Measurements from ENCODE around the gene CLSTN2. TPM values are rescaled to one million over a fixed set of nuclear protein-coding genes. Genes with fewer than 3 reads are reported as not detected.

CLSTN2 gene
- total and polyA plus RNA-seq, 2 donors from 2014 or later, result 2.0 to 12.0 TPM

DNA sequence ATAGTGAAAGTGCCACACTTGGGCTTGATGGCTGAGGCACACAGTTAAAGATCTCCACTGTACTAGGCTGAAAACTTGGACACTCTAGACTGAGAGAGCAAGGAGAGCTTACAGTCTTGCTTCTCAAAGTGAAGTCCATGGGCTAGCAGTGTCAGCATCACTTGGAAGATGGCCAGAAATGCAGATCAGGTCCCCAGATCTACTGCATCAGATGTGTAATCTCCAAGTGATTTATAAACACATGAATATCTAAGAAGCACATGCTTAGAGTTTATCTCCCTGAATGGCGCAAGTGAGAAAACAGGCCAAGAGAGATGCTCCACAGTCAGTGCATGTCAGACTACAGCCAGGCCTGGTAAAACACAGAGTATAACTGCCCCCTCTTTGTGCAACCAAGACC lies 308.6 kb downstream of the CLSTN2 start:
- peaks cover 0 to 4% (median 4%) of the 10 kb centered on the region in 3 donors for H3K4me1 ChIP-seq (ENCODE audit: control insufficient read depth in 2 of 3, insufficient read depth in 2 of 3, low read depth in 1 of 3, low read length in 3 of 3)
- intact Hi-C loops (cut with DNase I), result no loop called here
- H3K36me3 ChIP-seq (ENCODE audit: control insufficient read depth in 2 of 3, insufficient read depth in 3 of 3, low read length in 3 of 3), result no peaks in the 10 kb centered on the region
- DNase-seq (no peak), FAIRE-seq (no peak)
- H3K9me3 ChIP-seq (ENCODE audit: control insufficient read depth in 2 of 3, insufficient read depth in 1 of 3, low read length in 3 of 3), result no peaks in the 10 kb centered on the region
- no peak overlapping the region for H3K4me3 ChIP-seq (ENCODE audit: low read length in 3 of 3)
- no peaks in the 10 kb centered on the region for H3K27me3 ChIP-seq (ENCODE audit: control insufficient read depth, insufficient read depth, low read length)
- H3K27ac ChIP-seq (ENCODE audit: low read depth in 2 of 2, low read length in 2 of 2), result no peak overlapping the region
- TF ChIP-seq, protein P1, sequence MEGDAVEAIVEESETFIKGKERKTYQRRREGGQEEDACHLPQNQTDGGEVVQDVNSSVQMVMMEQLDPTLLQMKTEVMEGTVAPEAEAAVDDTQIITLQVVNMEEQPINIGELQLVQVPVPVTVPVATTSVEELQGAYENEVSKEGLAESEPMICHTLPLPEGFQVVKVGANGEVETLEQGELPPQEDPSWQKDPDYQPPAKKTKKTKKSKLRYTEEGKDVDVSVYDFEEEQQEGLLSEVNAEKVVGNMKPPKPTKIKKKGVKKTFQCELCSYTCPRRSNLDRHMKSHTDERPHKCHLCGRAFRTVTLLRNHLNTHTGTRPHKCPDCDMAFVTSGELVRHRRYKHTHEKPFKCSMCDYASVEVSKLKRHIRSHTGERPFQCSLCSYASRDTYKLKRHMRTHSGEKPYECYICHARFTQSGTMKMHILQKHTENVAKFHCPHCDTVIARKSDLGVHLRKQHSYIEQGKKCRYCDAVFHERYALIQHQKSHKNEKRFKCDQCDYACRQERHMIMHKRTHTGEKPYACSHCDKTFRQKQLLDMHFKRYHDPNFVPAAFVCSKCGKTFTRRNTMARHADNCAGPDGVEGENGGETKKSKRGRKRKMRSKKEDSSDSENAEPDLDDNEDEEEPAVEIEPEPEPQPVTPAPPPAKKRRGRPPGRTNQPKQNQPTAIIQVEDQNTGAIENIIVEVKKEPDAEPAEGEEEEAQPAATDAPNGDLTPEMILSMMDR (IDR thresholded peaks at IDR 0.05; ENCODE audit: borderline replicate concordance, extremely low read depth, insufficient read depth), result no peak
- H3K9ac ChIP-seq (ENCODE audit: low read length in 3 of 3), result no peak overlapping the region

DNA sequence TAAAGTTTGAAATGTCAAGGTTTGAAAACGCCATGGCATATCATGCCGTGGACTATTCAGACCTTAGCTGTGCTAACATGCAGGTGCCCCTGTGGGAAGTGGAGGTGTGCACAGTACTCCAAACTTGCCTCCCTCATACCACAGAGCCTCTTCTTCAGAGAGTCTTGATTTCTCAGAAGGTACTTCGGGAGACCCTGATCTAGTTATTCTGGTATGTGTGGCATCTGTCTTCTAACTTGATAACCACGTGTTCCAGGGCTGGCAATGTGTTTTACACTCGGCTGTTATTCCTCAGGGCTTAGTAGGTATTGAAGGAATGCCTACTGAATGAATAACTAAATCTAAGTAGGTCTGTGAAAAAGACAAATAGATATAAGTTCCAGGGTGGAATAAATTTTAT lies 309.9 kb downstream of the CLSTN2 start:
- no peak for FAIRE-seq
- H3K9ac ChIP-seq (ENCODE audit: low read length in 3 of 3), result no peak overlapping the region

DNA sequence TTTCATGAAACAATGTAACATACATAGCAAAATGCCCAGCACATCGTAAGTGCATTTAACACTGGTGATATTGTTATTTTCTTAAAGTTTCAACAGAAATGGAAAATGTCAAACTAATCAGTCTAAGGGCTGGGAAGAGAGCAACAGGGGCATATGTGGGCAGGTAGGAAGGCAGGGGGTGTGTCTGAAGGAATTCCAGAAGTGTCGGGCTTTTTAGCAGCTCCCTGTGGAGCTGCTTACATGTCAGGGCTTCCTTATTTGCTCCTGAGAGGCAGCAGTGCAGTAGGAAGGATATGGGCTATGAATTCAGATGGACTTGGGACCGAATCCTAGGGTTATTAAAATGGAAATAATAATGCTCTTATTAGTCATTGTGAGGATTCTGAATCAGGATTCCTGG lies 311.6 kb downstream of the CLSTN2 start:
- H3K27ac ChIP-seq (ENCODE audit: low read depth in 2 of 2, low read length in 2 of 2), result no peak overlapping the region
- intact Hi-C loops (cut with DNase I), result no loop called here
- FAIRE-seq (no peak), DNase-seq (no peak)
- H3K4me1 ChIP-seq (ENCODE audit: control insufficient read depth in 2 of 3, insufficient read depth in 2 of 3, low read depth in 1 of 3, low read length in 3 of 3), result peaks cover 0 to 4% (median 4%) of the 10 kb centered on the region in 3 donors
- no peaks in the 10 kb centered on the region for H3K36me3 ChIP-seq (ENCODE audit: control insufficient read depth in 2 of 3, insufficient read depth in 3 of 3, low read length in 3 of 3)
- H3K27me3 ChIP-seq (ENCODE audit: control insufficient read depth, insufficient read depth, low read length), result no peaks in the 10 kb centered on the region
- H3K4me3 ChIP-seq (ENCODE audit: low read length in 3 of 3), result no peak overlapping the region
- no peaks in the 10 kb centered on the region for H3K9me3 ChIP-seq (ENCODE audit: control insufficient read depth in 2 of 3, insufficient read depth in 1 of 3, low read length in 3 of 3)
- H3K9ac ChIP-seq (ENCODE audit: low read length in 3 of 3), result no peak overlapping the region
- TF ChIP-seq, protein P1 (IDR thresholded peaks at IDR 0.05; ENCODE audit: borderline replicate concordance, extremely low read depth, insufficient read depth), result no peak

More for the DNA sequence above, 309.9 kb downstream of the CLSTN2 start:
- no peaks in the 10 kb centered on the region for H3K36me3 ChIP-seq (ENCODE audit: control insufficient read depth in 2 of 3, insufficient read depth in 3 of 3, low read length in 3 of 3)
- H3K4me3 ChIP-seq (ENCODE audit: low read length in 3 of 3), result no peak overlapping the region
- peak in 2 of 5 donors; percentile 5 to 10 for DNase-seq
- intact Hi-C loops (cut with DNase I), result no loop called here
- no peaks in the 10 kb centered on the region for H3K27me3 ChIP-seq (ENCODE audit: control insufficient read depth, insufficient read depth, low read length)
- H3K4me1 ChIP-seq (ENCODE audit: control insufficient read depth in 2 of 3, insufficient read depth in 2 of 3, low read depth in 1 of 3, low read length in 3 of 3), result peaks cover 0 to 4% (median 4%) of the 10 kb centered on the region in 3 donors
- no peak overlapping the region for H3K27ac ChIP-seq (ENCODE audit: low read depth in 2 of 2, low read length in 2 of 2)
- TF ChIP-seq, protein P1 (IDR thresholded peaks at IDR 0.05; ENCODE audit: borderline replicate concordance, extremely low read depth, insufficient read depth), result no peak
- H3K9me3 ChIP-seq (ENCODE audit: control insufficient read depth in 2 of 3, insufficient read depth in 1 of 3, low read length in 3 of 3), result no peaks in the 10 kb centered on the region

DNA sequence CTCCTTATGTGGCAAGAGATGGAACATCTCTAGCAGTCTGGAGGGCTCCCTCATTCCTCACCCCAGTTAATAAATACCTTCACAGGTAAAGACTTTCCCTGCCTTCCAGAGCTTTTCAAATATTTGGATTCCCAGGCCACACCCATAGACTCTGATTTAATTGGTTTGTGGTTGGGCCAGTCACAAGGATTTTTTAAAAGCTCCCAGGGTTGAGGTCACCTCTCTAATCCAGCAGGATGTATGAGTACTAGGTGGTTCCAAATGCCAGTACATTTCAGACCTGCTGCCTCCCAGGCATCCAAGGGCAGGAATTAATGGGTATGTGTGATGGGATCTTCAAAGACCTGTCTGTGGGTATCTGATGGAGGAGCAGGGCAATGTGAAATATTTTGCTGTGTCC lies 312.8 kb downstream of the CLSTN2 start:
- no peak for FAIRE-seq
- no peaks in the 10 kb centered on the region for H3K27me3 ChIP-seq (ENCODE audit: control insufficient read depth, insufficient read depth, low read length)

More for the DNA sequence above, 312.8 kb downstream of the CLSTN2 start:
- no peak overlapping the region for H3K27ac ChIP-seq (ENCODE audit: low read depth in 2 of 2, low read length in 2 of 2)
- H3K9ac ChIP-seq (ENCODE audit: low read length in 3 of 3), result no peak overlapping the region
- no peak for DNase-seq
- no peaks in the 10 kb centered on the region for H3K9me3 ChIP-seq (ENCODE audit: control insufficient read depth in 2 of 3, insufficient read depth in 1 of 3, low read length in 3 of 3)
- no peak overlapping the region for H3K4me3 ChIP-seq (ENCODE audit: low read length in 3 of 3)
- TF ChIP-seq, protein P1 (IDR thresholded peaks at IDR 0.05; ENCODE audit: borderline replicate concordance, extremely low read depth, insufficient read depth), result no peak
- H3K36me3 ChIP-seq (ENCODE audit: control insufficient read depth in 2 of 3, insufficient read depth in 3 of 3, low read length in 3 of 3), result no peaks in the 10 kb centered on the region
- intact Hi-C loops (cut with DNase I), result no loop called here
- H3K4me1 ChIP-seq (ENCODE audit: control insufficient read depth in 2 of 3, insufficient read depth in 2 of 3, low read depth in 1 of 3, low read length in 3 of 3), result peaks cover 0 to under 1% (median 0%) of the 10 kb centered on the region in 3 donors

Measured in kidney (tissue), 14 donors.